VCaP (cell line): Measurements from ENCODE around the gene MGAT4B.

ENCODE experiments used
- H3K27ac ChIP-seq: fragments of 450-650 bp; 2 replicates; pipeline ENCODE4 v1.5.1; 2017
- TF ChIP-seq, protein P1 (sequence below): fragments of 450-650 bp; conservative IDR thresholded peaks from 2 replicates; pipeline ENCODE4 v1.5.1; 2017; ENCODE audit warnings: mild to moderate bottlenecking, moderate library complexity

Gene MGAT4B

DNA sequence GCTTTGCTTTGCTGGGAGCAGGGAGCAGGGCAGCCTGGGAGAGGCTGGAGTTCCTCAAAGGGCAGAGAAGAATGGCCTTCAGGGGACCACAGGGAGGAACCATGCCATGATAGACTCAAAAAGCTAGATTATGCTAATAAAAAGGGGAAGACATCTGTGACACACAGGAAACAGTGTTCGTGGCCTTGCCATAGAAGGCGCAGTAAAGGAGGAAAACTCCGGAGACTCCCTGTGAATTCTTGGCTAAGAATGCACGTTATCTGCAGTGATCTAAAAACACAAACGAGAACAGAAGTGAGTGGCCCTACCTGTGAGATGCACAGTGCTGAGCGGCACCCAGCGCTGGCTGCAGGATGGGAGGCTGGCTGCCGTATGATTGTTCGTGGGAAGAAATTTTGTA, 28.8 kb downstream of the MGAT4B start:
- H3K27ac ChIP-seq: peak overlapping the region; percentile 76
- TF ChIP-seq, protein P1, sequence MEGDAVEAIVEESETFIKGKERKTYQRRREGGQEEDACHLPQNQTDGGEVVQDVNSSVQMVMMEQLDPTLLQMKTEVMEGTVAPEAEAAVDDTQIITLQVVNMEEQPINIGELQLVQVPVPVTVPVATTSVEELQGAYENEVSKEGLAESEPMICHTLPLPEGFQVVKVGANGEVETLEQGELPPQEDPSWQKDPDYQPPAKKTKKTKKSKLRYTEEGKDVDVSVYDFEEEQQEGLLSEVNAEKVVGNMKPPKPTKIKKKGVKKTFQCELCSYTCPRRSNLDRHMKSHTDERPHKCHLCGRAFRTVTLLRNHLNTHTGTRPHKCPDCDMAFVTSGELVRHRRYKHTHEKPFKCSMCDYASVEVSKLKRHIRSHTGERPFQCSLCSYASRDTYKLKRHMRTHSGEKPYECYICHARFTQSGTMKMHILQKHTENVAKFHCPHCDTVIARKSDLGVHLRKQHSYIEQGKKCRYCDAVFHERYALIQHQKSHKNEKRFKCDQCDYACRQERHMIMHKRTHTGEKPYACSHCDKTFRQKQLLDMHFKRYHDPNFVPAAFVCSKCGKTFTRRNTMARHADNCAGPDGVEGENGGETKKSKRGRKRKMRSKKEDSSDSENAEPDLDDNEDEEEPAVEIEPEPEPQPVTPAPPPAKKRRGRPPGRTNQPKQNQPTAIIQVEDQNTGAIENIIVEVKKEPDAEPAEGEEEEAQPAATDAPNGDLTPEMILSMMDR: no peak

DNA sequence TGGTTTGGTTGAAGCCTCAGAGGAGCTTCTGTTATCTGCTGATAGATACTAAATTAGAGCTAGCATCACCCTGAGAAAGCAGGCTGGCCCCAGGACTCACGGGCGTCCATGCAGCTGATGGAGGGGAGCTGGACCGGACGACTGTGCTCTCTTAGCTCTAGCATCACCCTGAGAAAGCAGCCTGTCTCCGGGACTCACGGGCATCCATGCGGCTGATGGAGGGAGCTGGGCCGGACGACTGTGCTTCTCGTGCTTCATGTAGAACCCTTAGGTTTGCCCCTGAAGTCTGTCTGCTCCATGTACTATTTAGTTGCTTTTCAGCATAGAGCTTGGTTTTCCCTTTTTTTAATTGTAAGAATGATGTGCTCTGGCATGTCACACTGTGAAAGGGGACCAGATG, 29.2 kb downstream of the MGAT4B start:
- peak overlapping the region; percentile 76 for H3K27ac ChIP-seq

DNA sequence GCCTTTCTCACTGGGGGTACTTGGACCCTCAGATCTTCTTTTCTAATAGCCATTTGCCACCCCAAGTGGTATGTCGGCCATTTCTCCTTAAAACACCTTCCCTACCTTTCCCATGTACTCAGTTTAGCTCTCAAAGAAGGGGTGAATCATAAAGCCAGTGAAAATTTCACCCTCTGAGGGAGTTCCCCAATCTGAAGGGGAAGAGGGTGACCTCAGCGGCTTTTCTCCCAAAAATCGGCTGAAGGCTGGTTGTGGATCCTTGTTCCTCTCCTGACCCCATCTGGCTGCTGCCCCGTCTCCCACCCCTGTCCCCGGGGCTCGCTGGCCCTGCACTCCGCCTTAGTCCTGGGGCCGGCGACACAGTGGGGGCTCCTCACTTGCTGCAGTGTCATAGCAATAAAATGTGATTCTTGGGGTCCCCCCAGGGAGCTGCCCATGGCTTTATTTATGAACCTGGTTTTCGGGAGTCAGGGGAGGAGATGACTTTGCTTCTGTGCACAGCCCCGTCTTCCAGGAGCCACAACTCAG, 30.2 kb downstream of the MGAT4B start:
- H3K27ac ChIP-seq: peak overlapping the region; percentile 76
- TF ChIP-seq, protein P1: no peak

More for the DNA sequence above, 29.2 kb downstream of the MGAT4B start:
- TF ChIP-seq, protein P1: no peak

DNA sequence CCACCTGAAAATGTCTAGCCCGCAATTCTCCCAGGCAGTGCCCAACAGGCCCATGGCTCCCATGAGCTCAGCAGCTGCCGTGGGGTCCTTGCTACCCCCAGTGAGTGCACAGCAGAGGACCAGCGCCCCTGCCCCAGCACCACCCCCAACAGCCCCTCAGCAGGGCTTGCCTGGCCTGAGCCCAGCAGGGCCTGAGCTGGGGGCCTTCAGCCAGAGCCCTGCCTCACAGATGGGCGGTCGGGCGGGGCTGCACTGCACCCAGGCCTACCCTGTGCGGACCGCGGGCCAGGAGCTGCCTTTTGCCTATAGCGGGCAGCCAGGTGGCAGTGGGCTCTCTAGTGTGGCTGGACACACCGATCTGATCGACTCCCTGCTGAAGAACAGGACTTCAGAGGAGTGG, 32.2 kb downstream of the MGAT4B start:
- TF ChIP-seq, protein P1: no peak
- no peak overlapping the region for H3K27ac ChIP-seq

DNA sequence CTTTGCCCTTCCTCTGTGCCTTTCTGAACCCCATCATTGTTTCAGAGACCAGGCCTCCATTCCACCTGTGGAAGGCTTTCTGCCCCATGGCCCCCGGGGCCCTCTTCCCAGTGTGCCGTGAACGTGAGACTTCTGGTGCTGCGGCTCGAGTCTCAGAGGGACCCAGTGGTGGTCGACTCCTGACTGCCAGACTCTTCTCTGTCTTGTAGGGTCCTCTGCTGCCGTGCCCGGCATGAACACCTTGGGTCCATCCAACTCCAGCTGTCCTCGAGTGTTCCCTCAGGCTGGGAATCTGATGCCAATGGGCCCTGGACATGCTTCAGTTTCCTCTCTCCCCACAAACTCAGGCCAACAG, 33.0 kb downstream of the MGAT4B start:
- TF ChIP-seq, protein P1: no peak
- H3K27ac ChIP-seq: no peak overlapping the region

DNA sequence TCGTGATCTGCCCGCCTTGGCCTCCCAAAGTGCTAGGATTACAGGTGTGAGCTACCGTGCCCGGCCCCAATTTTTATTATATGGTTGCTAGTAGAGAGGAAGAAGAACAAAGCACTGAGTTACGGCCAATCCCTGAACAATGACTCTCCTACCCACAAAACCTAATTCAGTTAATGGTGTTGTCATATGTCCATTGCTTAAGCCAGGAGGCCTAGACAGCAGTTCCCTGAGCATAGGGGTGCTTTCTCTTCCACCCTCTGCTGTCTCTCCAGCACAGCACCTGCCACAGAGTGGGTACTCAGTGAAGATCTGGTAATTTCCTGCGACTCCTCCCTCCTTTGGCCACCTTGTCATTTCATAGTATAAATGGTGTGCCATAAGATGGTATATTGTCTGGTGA, 34.3 kb downstream of the MGAT4B start:
- TF ChIP-seq, protein P1: no peak
- H3K27ac ChIP-seq: no peak overlapping the region

DNA sequence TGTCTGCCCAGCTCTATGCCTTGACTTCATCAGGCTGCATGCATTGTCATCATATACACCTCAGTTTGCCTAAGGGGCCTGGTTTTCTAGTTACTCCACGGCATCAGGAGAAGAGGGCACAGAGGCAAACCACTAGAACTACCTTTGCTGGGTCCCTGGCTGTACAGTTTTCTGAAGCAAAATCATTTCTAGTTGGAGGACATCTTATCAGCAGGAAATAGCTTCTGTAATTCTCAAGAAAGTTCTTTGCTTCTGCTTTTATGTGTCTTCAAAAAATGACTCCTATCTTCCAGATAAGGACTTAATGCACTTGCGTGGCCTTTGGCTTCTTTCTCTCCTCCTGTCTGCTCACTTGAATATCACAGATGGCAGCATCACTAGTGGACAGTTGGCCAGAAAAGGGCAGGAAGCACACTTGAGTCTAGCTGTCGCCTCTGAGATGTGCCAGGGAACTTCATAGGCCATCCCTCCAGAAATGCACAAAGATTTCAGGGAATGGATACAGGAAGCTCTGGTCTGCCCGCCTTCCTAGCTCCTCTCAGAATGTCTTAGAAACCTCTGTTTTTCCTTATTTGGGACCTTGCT, 35.3 kb downstream of the MGAT4B start:
- H3K27ac ChIP-seq: no peak overlapping the region
- TF ChIP-seq, protein P1: no peak
